GM12864 (cell line): ENCODE data around the gene RBMX.

Experiments used
- DNase-seq: peaks from one replicate; pipeline ENCODE4 v3.0.0-alpha.2; 2011; ENCODE audit warnings: low read depth
- H3K4me3 ChIP-seq: 2 replicates; pipeline ENCODE4 v1.5.1; 2011; ENCODE audit warnings: mild to moderate bottlenecking, low read depth, low read length, control low read depth
- CTCF ChIP-seq: IDR thresholded peaks from 2 replicates; pipeline ENCODE4 v1.5.1; 2011; ENCODE audit warnings: low read depth, mild to moderate bottlenecking, moderate library complexity, low read length, control low read depth, inconsistent platforms; ENCODE audit errors: missing control alignments

RBMX gene

GRCh38 chrX:136856050-136856449, 24.5 kb downstream of the RBMX start:
- DNase-seq = no peak
- H3K4me3 ChIP-seq = no peak overlapping the region
- TF ChIP-seq CTCF = no peak

GRCh38 chrX:136851526-136851925, 29.0 kb downstream of the RBMX start:
- TF ChIP-seq CTCF = no peak
- DNase-seq = no peak

GRCh38 chrX:136850441-136851175, 29.9 kb downstream of the RBMX start:
- DNase-seq = no peak
- no peak overlapping the region for H3K4me3 ChIP-seq

More at GRCh38 chrX:136851526-136851925, 29.0 kb downstream of the RBMX start:
- H3K4me3 ChIP-seq = no peak overlapping the region

GRCh38 chrX:136849395-136849794, 31.1 kb downstream of the RBMX start:
- no peak overlapping the region for H3K4me3 ChIP-seq
- TF ChIP-seq CTCF = no peak
- DNase-seq = no peak

More at GRCh38 chrX:136850441-136851175, 29.9 kb downstream of the RBMX start:
- TF ChIP-seq CTCF = no peak

GRCh38 chrX:136847874-136848273, 32.7 kb downstream of the RBMX start:
- DNase-seq = no peak
- TF ChIP-seq CTCF = no peak
- H3K4me3 ChIP-seq = no peak overlapping the region

- DNase-seq = no peak
- no peak for TF ChIP-seq CTCF
- no peak overlapping the region for H3K4me3 ChIP-seq
Measured at GRCh38 chrX:136839196-136839595, 41.3 kb downstream of the RBMX start.

- DNase-seq = no peak
- H3K4me3 ChIP-seq = no peak overlapping the region
- no peak for TF ChIP-seq CTCF
Measured at GRCh38 chrX:136835761-136836160, 44.8 kb downstream of the RBMX start.
